ENCODE results near the gene NANOS1.

NANOS1 gene, protein sequence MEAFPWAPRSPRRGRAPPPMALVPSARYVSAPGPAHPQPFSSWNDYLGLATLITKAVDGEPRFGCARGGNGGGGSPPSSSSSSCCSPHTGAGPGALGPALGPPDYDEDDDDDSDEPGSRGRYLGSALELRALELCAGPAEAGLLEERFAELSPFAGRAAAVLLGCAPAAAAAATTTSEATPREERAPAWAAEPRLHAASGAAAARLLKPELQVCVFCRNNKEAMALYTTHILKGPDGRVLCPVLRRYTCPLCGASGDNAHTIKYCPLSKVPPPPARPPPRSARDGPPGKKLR

DNA sequence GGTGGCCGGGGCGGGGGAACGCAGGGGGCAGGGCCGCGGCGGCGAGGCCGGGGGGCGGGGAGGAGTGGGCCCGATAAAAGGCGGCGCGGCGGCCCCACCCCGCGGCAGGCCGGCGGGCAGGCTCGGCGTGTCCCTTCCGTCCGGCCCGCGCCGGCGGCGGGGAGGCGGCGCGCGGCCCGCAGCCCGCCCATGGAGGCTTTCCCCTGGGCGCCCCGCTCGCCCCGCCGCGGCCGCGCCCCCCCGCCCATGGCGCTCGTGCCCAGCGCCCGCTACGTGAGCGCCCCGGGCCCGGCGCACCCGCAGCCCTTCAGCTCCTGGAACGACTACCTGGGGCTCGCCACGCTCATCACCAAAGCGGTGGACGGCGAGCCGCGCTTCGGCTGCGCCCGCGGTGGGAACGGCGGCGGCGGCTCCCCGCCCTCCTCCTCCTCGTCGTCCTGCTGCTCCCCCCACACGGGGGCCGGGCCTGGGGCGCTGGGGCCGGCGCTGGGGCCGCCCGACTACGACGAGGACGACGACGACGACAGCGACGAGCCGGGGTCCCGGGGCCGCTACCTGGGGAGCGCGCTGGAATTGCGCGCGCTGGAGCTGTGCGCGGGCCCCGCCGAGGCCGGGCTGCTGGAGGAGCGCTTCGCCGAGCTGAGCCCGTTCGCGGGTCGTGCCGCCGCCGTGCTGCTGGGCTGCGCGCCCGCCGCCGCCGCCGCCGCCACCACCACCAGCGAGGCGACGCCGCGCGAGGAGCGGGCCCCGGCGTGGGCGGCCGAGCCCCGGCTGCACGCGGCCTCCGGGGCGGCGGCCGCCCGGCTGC lies at the start of gene NANOS1:
NANOS1 (plus strand) TSS at position 102 of the 808 bp plus-strand sequence; CDS start at position 190, 88 bp downstream.
- H3K36me3 Mint-ChIP-seq: peaks cover 9% of the 10 kb centered on the region
- peak within 1 kb of the TSS; percentile 78 for H3K4me3 Mint-ChIP-seq
- no peaks in the 10 kb centered on the region for H3K9me3 Mint-ChIP-seq
- H3K27me3 Mint-ChIP-seq: no peaks in the 10 kb centered on the region
- peak within 1 kb of the TSS; percentile 76 for H3K27ac Mint-ChIP-seq
- peaks cover 16% of the 10 kb centered on the region for H3K4me1 Mint-ChIP-seq

DNA sequence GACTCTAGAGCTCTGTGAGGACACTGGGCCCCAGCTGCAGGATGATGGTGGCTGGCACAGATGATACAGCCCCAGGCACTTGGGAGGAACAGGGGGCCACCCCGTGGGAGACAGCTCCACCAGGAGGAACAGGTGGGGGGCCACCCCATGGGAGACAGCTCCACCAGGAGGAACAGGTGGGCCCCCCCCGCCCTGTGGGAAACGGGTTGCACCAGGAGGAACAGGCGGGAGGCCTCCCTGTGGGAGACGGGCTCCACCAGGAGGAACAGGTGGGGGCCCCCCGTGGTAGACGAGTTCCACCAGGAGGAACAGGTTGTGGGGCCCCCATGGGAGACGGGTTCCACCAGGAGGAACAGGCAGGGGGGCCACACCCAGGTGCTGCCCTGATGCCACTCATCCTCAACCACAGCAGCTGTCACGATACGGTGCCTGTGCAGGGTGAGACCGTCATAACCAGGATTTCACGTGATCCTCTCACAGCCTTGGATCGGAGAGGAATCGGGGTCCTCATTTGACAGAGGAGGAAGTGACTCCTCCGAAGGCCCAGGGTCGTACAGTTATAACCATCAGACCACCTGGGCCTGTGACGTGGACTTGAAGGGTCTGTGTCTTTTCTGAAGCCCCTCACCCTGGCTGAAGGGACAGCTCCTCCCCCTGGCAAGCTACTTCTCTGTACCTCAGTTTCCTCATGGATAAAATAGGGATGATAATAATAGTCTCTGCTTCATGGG lies 49.2 kb upstream of the NANOS1 start:
- peaks cover 2% of the 10 kb centered on the region for H3K9me3 Mint-ChIP-seq
- H3K27ac Mint-ChIP-seq: no peak overlapping the region
- no peak overlapping the region for H3K4me3 Mint-ChIP-seq
- H3K36me3 Mint-ChIP-seq: peaks cover 4% of the 10 kb centered on the region
- H3K4me1 Mint-ChIP-seq: no peaks in the 10 kb centered on the region
- peaks cover 2% of the 10 kb centered on the region for H3K27me3 Mint-ChIP-seq

DNA sequence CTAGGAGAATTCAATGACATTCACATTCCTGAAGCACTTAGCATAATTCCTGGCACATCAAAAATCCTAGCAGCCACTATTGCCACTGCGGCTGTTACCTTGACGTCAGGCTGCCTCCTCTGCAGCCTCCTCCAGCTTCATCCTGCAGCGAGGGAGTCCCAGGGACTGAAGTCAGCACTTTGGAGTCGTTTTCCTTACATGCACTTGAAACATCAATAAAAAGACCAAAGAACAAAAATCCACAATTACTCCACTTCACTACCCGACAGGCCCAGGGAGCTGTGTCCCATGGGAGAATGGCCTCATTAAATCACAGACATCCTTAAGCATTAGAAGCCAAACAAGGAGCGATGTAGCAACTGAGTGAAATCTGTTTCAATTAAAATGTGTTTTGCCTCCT lies 48.6 kb upstream of the NANOS1 start:
- H3K4me1 Mint-ChIP-seq: no peaks in the 10 kb centered on the region
- no peak overlapping the region for H3K4me3 Mint-ChIP-seq
- no peak overlapping the region for H3K27ac Mint-ChIP-seq
- peaks cover 2% of the 10 kb centered on the region for H3K27me3 Mint-ChIP-seq
- H3K36me3 Mint-ChIP-seq: peaks cover 8% of the 10 kb centered on the region
- H3K9me3 Mint-ChIP-seq: peaks cover 8% of the 10 kb centered on the region

DNA sequence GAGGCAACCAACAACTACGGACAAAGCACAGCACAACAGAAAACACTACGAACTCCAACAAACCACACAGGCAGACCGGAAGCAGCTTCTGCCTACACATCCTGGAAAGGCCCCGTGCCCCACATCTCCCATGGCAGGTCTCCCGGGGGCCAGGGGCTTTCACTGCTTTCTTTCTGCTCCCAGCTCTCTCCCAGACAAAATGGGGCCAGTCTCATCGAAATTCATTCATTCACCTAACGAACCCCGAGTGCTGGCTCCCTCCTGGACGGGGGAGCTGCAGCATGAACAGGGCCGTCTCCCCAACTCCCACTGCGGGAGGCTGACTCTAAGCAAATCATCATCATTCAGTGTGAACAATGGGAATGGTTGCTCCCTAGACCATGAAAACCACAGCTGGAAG lies 47.6 kb upstream of the NANOS1 start:
- peaks cover 8% of the 10 kb centered on the region for H3K9me3 Mint-ChIP-seq
- H3K36me3 Mint-ChIP-seq: peaks cover 8% of the 10 kb centered on the region
- no peak overlapping the region for H3K4me3 Mint-ChIP-seq
- H3K4me1 Mint-ChIP-seq: peaks cover under 1% of the 10 kb centered on the region
- no peak overlapping the region for H3K27ac Mint-ChIP-seq
- peaks cover 2% of the 10 kb centered on the region for H3K27me3 Mint-ChIP-seq

DNA sequence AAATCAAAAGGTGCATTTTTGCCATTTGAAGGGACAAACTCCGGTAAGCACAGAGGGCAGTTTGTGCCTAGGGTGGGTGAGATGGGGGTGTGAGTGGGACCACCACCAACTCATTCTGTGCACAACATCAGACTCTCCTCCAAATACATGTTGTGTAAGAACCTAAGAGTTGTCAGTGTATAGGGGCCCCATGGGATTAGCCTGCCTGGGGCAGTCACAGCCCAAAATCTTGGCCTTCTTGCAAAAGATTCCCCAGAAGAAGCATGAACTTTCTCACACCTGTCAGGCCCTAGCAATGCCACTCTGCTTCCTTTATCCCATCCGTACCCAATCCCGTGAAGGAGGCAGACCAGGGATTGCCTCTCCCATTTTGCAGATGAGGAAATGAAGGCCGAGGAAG lies 47.1 kb upstream of the NANOS1 start:
- H3K36me3 Mint-ChIP-seq: peaks cover 10% of the 10 kb centered on the region
- H3K4me3 Mint-ChIP-seq: no peak overlapping the region
- H3K9me3 Mint-ChIP-seq: peaks cover 8% of the 10 kb centered on the region
- H3K4me1 Mint-ChIP-seq: peaks cover 5% of the 10 kb centered on the region
- H3K27ac Mint-ChIP-seq: no peak overlapping the region
- H3K27me3 Mint-ChIP-seq: peaks cover 2% of the 10 kb centered on the region

DNA sequence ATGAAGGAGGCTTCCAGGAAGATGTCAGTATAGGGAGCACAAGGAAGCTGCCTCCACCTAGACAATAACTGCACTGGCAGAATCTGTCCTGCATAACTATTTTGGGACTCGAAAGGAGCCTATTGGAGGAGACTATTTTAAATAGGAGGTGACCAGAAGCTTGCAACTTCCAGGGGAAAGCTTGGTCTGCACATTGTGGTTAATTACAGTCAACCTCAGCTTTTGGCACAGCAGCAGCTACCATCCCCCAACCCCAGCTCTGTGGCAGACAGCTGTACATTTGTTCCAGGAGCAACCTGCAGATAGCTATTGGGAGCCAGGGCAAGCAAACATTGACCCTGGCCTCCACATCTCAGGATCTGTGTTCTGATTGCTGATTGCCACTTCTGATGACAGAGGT lies 46.3 kb upstream of the NANOS1 start:
- no peak overlapping the region for H3K27ac Mint-ChIP-seq
- peaks cover 2% of the 10 kb centered on the region for H3K27me3 Mint-ChIP-seq
- H3K9me3 Mint-ChIP-seq: peaks cover 8% of the 10 kb centered on the region
- peaks cover 5% of the 10 kb centered on the region for H3K4me1 Mint-ChIP-seq
- no peak overlapping the region for H3K4me3 Mint-ChIP-seq
- peaks cover 10% of the 10 kb centered on the region for H3K36me3 Mint-ChIP-seq

DNA sequence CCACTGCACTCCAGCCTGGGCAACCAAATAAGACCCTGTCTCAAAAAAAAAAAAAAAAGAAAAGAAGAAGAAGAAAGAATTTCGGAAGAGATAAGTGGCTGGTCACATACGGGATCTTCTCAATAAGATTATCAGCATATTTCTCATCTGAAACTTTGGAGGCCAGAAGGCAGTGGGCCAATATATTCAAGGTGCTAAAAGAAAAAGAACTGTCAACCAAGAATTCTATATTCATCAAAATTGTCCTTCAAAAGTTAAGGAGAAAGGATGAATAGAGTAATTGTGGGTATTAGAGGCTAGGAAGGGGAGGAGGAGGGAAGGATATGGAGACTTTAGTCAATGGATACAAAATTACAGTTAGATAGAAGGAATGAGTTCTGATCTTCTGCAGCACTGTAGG lies 43.9 kb upstream of the NANOS1 start:
- Mint-ChIP-seq H3K36me3 (peaks cover 10% of the 10 kb centered on the region), H3K4me1 (peaks cover 5% of the 10 kb centered on the region), H3K27ac (no peak overlapping the region), H3K4me3 (no peak overlapping the region), H3K27me3 (peaks cover 2% of the 10 kb centered on the region), H3K9me3 (peaks cover 8% of the 10 kb centered on the region)

DNA sequence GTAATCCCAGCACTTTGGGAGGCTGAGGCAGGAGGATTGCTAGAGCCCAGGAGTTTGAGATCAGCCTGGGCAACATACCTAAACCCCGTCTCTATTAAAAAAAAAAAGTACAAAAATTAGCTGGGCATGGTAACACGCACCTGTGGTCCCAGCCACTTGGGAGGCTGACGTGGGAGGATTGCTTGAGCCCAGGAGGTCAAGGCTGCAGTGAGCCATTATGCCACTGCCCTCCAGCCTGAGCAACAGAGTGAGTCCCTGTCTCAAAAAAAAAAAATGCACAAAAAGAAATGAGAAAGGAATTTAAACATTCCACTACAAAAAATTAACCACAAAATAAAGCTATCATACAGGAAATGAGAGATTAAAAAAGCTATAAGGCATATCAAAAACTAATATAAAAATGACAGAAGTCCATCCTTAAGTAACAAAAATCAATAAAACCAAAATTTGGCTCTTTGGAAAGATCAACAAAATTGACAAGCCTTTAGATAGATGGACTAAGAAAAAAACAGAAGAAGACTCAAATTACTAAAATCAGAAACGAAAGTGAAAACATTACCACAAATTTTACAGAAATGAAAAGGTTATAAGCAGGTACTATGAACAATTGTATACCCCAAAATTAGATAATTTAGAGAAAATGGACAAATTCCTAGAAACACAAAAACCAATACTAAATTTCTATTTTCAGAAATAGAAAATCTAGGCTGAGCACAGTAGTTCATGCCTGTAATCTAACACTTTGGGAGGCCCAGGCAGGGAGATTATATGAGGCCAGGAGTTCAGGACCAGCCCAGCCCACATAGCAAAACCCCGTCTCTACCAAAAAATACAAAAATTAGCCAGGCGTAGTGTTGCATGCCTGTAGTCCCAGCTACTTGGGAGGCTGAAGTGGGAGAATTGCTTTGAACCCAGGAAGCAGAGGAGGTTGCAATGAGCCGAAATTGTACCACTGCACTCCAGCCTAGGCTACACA lies 42.4 kb upstream of the NANOS1 start:
- no peak overlapping the region for H3K4me3 Mint-ChIP-seq
- peaks cover 8% of the 10 kb centered on the region for H3K9me3 Mint-ChIP-seq
- no peak overlapping the region for H3K27ac Mint-ChIP-seq
- no peaks in the 10 kb centered on the region for H3K27me3 Mint-ChIP-seq
- H3K4me1 Mint-ChIP-seq: peaks cover 5% of the 10 kb centered on the region
- H3K36me3 Mint-ChIP-seq: peaks cover 10% of the 10 kb centered on the region

DNA sequence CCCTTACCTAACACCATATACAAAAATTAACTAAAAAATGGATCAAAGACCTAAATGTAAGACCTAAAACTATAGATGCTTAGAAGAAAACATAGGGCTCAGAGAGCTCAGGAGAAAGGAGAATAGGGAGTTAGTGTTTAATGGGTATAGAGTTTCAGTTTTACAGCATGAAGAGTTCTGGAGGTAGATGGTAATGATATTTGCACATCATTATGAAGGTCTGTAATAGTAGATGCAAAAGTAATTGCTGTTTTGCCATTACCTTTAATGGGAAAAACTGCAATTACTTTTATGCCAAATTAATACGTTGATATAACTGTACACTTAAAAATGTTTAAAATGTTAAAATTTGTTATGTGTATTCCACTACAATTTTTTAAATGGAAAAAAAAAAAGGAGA lies 39.2 kb upstream of the NANOS1 start:
- Mint-ChIP-seq H3K4me3 (no peak overlapping the region), H3K27me3 (no peaks in the 10 kb centered on the region), H3K27ac (no peak overlapping the region), H3K9me3 (peaks cover 5% of the 10 kb centered on the region), H3K4me1 (peaks cover 5% of the 10 kb centered on the region), H3K36me3 (peaks cover 6% of the 10 kb centered on the region)

DNA sequence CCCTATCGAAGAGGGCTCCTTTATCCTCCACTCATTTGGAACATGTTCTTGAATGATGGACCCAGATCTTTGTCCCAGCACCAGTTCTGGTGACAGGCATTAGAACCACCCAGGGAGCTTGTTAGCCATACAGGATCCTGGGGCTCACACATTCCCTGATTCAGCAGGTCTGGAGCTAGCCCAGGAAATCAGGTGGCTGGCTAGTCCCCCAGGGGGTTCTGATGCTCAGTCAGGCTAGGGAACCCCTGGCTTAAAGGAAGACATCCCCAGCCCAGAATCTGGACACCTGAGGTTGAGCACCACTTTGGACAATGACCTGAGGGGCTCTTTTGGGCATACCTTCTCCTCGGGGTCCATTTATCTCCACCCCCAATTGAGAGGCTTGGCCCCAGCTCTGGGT lies 37.0 kb upstream of the NANOS1 start:
- no peaks in the 10 kb centered on the region for H3K4me1 Mint-ChIP-seq
- no peaks in the 10 kb centered on the region for H3K36me3 Mint-ChIP-seq
- H3K4me3 Mint-ChIP-seq: no peak overlapping the region
- no peaks in the 10 kb centered on the region for H3K27me3 Mint-ChIP-seq
- no peak overlapping the region for H3K27ac Mint-ChIP-seq
- no peaks in the 10 kb centered on the region for H3K9me3 Mint-ChIP-seq

DNA sequence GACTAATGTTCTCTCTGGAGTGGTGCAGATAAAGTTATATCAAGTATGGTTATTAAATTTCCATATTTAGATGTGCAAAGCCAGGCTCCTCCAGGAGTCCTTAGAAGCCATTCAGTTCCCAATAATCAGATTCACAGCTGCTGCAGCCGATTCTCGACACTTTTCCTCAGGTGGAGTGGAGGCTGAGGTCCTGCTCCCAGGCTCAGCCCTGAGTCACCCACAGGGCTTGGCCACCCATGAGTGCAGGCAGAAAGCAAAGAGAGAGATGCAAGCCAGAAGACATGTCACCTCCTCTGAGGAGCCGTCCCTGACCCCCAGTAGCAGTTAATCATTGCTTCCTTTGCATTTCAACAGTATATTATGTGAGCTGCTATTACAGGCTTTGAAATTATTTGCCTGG lies 36.3 kb upstream of the NANOS1 start:
- no peak overlapping the region for H3K4me3 Mint-ChIP-seq
- no peaks in the 10 kb centered on the region for H3K27me3 Mint-ChIP-seq

DNA sequence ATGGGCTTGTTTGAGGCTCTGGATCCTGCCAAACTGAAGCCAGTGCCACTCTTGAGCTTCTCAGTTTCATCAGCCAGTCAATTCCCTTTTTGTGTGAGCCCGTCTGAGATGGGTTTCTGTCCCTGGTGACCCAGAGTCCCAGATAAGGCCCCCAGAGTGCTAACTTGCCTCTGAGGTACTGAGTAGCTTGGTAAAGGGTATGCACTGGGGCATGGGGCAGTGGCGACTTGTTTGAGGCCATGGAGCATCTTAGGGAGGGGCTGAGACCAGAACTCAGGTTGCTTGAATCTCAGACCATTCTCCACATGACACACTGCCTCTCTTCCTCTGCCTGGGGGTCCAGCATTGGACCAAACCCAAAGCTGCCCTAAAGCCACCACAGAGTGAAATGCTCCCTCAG lies 35.2 kb upstream of the NANOS1 start:
- no peaks in the 10 kb centered on the region for H3K9me3 Mint-ChIP-seq
- H3K27ac Mint-ChIP-seq: no peak overlapping the region
- no peaks in the 10 kb centered on the region for H3K36me3 Mint-ChIP-seq
- H3K4me3 Mint-ChIP-seq: no peak overlapping the region
- H3K4me1 Mint-ChIP-seq: no peaks in the 10 kb centered on the region
- no peaks in the 10 kb centered on the region for H3K27me3 Mint-ChIP-seq

More for the DNA sequence above, 36.3 kb upstream of the NANOS1 start:
- Mint-ChIP-seq H3K4me1 (no peaks in the 10 kb centered on the region), H3K36me3 (no peaks in the 10 kb centered on the region), H3K9me3 (no peaks in the 10 kb centered on the region), H3K27ac (no peak overlapping the region)

DNA sequence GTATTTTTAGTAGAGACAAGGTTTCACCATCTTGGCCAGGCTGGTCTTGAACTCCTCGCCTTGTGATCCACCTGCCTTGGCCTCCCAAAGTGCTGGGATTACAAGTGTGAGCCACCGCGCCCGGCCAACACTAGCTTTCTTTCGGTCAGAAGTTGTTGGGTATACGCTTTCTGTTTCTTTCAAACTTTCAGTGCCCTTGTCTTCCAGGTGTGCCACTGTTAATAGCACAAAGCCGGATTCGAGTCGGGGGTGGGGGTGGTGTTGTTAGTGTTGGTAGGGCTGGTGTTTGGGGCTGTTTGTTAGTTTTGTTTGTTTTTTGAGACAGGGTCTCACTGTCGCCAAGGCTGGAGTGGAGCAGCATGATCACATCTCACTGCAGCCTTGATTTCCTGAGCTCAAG lies 33.8 kb upstream of the NANOS1 start:
- no peaks in the 10 kb centered on the region for H3K27me3 Mint-ChIP-seq
- no peaks in the 10 kb centered on the region for H3K4me1 Mint-ChIP-seq
- H3K27ac Mint-ChIP-seq: no peak overlapping the region
- H3K9me3 Mint-ChIP-seq: no peaks in the 10 kb centered on the region
- H3K36me3 Mint-ChIP-seq: no peaks in the 10 kb centered on the region
- no peak overlapping the region for H3K4me3 Mint-ChIP-seq

DNA sequence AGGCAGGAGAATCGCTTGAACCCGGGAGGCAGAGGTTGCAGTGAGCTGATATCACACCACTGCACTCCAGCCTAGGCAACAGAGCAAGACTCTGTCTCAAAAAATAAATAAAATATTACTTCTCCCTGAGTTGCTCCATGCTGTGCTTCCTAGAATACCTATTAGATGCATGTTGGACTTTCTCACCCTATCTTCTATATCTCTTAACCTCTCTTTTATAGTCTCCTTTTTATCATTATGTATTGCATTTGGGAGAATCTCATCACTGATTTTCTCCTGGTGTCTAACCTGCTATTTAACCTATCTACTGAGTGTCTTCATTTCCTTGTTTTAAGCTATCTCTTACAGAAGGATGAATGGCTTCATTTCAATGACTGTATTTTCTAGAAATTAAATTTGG lies 32.1 kb upstream of the NANOS1 start:
- no peaks in the 10 kb centered on the region for H3K4me1 Mint-ChIP-seq
- no peak overlapping the region for H3K4me3 Mint-ChIP-seq
- peaks cover 2% of the 10 kb centered on the region for H3K27me3 Mint-ChIP-seq
- H3K9me3 Mint-ChIP-seq: no peaks in the 10 kb centered on the region
- H3K27ac Mint-ChIP-seq: no peak overlapping the region
- H3K36me3 Mint-ChIP-seq: no peaks in the 10 kb centered on the region

DNA sequence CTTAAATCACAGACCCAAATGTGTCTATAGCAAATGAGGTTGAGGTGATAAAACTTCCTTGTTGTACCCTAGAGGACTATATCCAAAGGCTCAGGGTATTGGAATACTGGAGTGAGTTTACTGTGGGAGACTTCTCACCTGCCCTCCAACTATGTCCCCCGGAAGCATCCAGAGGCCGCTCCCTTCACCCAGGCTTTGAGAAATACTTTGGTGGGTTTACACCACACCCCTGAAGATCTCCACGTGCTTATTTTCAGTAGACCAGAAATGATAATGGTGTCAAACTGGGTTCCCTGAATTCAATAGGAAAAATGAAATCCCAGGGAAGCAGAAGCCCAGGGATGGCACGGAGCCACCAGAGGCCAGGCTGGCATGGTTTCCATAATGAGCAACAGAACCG lies 31.3 kb upstream of the NANOS1 start:
- no peaks in the 10 kb centered on the region for H3K9me3 Mint-ChIP-seq
- H3K4me1 Mint-ChIP-seq: no peaks in the 10 kb centered on the region
- peaks cover 2% of the 10 kb centered on the region for H3K27me3 Mint-ChIP-seq

More for the DNA sequence above, 31.3 kb upstream of the NANOS1 start:
- Mint-ChIP-seq H3K27ac (no peak overlapping the region), H3K4me3 (no peak overlapping the region), H3K36me3 (no peaks in the 10 kb centered on the region)
